AG04450 (cell line): ENCODE results near the gene NELFB. TPM values are rescaled to one million over a fixed set of nuclear protein-coding genes. Genes with fewer than 3 reads are reported as not detected.

Experiments used
- CTCF ChIA-PET: fragments of 300-600, 350-600 bp; formaldehyde crosslinking; extraction: SDS; loops from one replicate; lab custom pipeline; 2022; ENCODE audit warnings: antibody characterized with exemption, inconsistent platforms; lab: Charles Lee
- POLR2A ChIA-PET: fragments of 350-600 bp; formaldehyde crosslinking; extraction: SDS; loops from one replicate; lab custom pipeline; 2021; ENCODE audit warnings: antibody characterized with exemption, inconsistent platforms; lab: Yijun Ruan, JAX
- DNase-seq: peaks from one replicate; pipeline ENCODE4 v3.0.0-alpha.2; 2011; ENCODE audit warnings: low read depth, low spot score
- H3K27ac ChIP-seq: one replicate; pipeline ENCODE4 v1.5.1; 2012; ENCODE audit warnings: low read depth, low read length, control low read depth
- H3K27me3 ChIP-seq: one replicate; pipeline ENCODE4 v1.6.0; 2012; ENCODE audit warnings: low read length; ENCODE audit not compliant: control insufficient read depth, insufficient read depth
- H3K4me3 ChIP-seq: 2 replicates; pipeline ENCODE4 v1.5.1; 2011; ENCODE audit warnings: mild to moderate bottlenecking, low read depth, low read length, control low read depth
- H3K9me3 ChIP-seq: 2 replicates; pipeline ENCODE4 v1.5.1; 2012; ENCODE audit warnings: low read length; ENCODE audit not compliant: control insufficient read depth, insufficient read depth
- CTCF ChIP-seq: IDR thresholded peaks from 2 replicates; pipeline ENCODE4 v1.5.1; 2011; ENCODE audit warnings: low read depth, low read length, control low read depth, inconsistent platforms
- polyA plus RNA-seq: library from polyadenylated mRNA; depleted of rRNA; stranded (reverse); fragments of >200 nt; gene quantifications from 2 replicates; pipeline ENCODE4 v1.2.3, GENCODE V29; 2011

NELFB gene
- polyA plus RNA-seq, 1 experiment, result 27.1 TPM

GRCh38 chr9:137303893-137304382 lies 48.8 kb downstream of the NELFB start:
- no peak for DNase-seq
- Histone ChIP-seq H3K27me3 (peaks cover 15% of the 10 kb centered on the region), H3K27ac (no peak overlapping the region), H3K9me3 (no peaks in the 10 kb centered on the region; the same call in 1 of the 2 replicates), H3K4me3 (no peak overlapping the region)
- TF ChIP-seq CTCF, result no peak
- ChIA-PET POLR2A (no interaction called here), CTCF (interaction anchor here (1.0 kb wide), 1 partner anchor 140 kb away, joined by 3 read pairs; no protein-coding TSS in a partner anchor)

- H3K9me3 ChIP-seq, result no peaks in the 10 kb centered on the region; the same call in 1 of the 2 replicates
- no peak overlapping the region for H3K27ac ChIP-seq
- CTCF ChIA-PET, result no interaction called here
- peaks cover 10% of the 10 kb centered on the region for H3K27me3 ChIP-seq
- TF ChIP-seq CTCF, result peak; percentile 24; the same call in 1 of the 2 replicates
- POLR2A ChIA-PET, result no interaction called here
- DNase-seq, result no peak
- H3K4me3 ChIP-seq, result no peak overlapping the region
These were observed 49.4 kb downstream of the NELFB start for GRCh38 chr9:137304383-137305059.

- CTCF ChIA-PET, result no interaction called here
- H3K9me3 ChIP-seq, result no peaks in the 10 kb centered on the region; the same call in 1 of the 2 replicates
- H3K4me3 ChIP-seq, result no peak overlapping the region
- no peak for DNase-seq
- POLR2A ChIA-PET, result no interaction called here
- no peak overlapping the region for H3K27ac ChIP-seq
- peaks cover 4% of the 10 kb centered on the region for H3K27me3 ChIP-seq
- TF ChIP-seq CTCF, result peak; percentile 9; the same call in 1 of the 2 replicates
These were observed 50.1 kb downstream of the NELFB start for GRCh38 chr9:137305060-137305797.

GRCh38 chr9:137305798-137306065 lies 50.6 kb downstream of the NELFB start:
- Histone ChIP-seq H3K27me3 (peaks cover 4% of the 10 kb centered on the region), H3K27ac (no peak overlapping the region), H3K9me3 (no peaks in the 10 kb centered on the region; the same call in 1 of the 2 replicates), H3K4me3 (no peak overlapping the region)
- TF ChIP-seq CTCF, result no peak
- no peak for DNase-seq
- ChIA-PET CTCF (no interaction called here), POLR2A (no interaction called here)
